Measurements from ENCODE around the gene ITGB2. TPM values are rescaled to one million over a fixed set of nuclear protein-coding genes. Genes with fewer than 3 reads are reported as not detected.

ITGB2 gene
- total RNA-seq, 1 donor from 2014 or later, result 0.15 TPM

DNA sequence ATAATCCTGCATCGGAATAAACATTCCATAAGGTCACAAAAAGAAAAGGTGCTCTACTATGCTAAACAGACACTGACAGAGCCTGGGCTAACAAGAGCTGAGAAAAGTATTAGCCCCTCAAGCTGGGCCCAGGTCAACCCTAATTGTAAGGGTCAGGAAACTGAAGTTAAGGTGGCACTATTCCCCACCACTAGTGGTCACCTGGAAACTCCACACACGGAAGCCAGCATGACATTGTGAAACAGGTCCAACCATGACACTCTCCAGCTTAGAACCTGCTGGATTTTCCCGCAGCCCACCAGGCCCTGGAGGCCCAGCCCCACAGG, 48.4 kb downstream of the ITGB2 start:
- DNase-seq (ENCODE audit: low spot score), result no peak
- Mint-ChIP-seq H3K4me3 (ENCODE audit: unreplicated experiment) (peak overlapping the region; percentile 92), H3K4me1 (ENCODE audit: low read depth) (peaks cover 65% of the 10 kb centered on the region), H3K27me3 (ENCODE audit: low read depth) (no peaks in the 10 kb centered on the region), H3K36me3 (ENCODE audit: low read depth) (peaks cover 3% of the 10 kb centered on the region), H3K27ac (ENCODE audit: unreplicated experiment) (peak overlapping the region; percentile 96), H3K9me3 (ENCODE audit: low read depth) (no peaks in the 10 kb centered on the region)
- TF ChIP-seq, protein P1, sequence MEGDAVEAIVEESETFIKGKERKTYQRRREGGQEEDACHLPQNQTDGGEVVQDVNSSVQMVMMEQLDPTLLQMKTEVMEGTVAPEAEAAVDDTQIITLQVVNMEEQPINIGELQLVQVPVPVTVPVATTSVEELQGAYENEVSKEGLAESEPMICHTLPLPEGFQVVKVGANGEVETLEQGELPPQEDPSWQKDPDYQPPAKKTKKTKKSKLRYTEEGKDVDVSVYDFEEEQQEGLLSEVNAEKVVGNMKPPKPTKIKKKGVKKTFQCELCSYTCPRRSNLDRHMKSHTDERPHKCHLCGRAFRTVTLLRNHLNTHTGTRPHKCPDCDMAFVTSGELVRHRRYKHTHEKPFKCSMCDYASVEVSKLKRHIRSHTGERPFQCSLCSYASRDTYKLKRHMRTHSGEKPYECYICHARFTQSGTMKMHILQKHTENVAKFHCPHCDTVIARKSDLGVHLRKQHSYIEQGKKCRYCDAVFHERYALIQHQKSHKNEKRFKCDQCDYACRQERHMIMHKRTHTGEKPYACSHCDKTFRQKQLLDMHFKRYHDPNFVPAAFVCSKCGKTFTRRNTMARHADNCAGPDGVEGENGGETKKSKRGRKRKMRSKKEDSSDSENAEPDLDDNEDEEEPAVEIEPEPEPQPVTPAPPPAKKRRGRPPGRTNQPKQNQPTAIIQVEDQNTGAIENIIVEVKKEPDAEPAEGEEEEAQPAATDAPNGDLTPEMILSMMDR (IDR thresholded peaks at IDR 0.05), result no peak

- H3K4me3 Mint-ChIP-seq (ENCODE audit: unreplicated experiment), result peak overlapping the region; percentile 92
- DNase-seq (ENCODE audit: low spot score), result peak; percentile 57
- no peaks in the 10 kb centered on the region for H3K9me3 Mint-ChIP-seq (ENCODE audit: low read depth)
- TF ChIP-seq, protein P1 (IDR thresholded peaks at IDR 0.05), result no peak
- H3K27ac Mint-ChIP-seq (ENCODE audit: unreplicated experiment), result peak overlapping the region; percentile 96
- H3K36me3 Mint-ChIP-seq (ENCODE audit: low read depth), result peaks cover 3% of the 10 kb centered on the region
- H3K4me1 Mint-ChIP-seq (ENCODE audit: low read depth), result peaks cover 71% of the 10 kb centered on the region
- H3K27me3 Mint-ChIP-seq (ENCODE audit: low read depth), result no peaks in the 10 kb centered on the region
These were observed 49.0 kb downstream of the ITGB2 start for GRCh38 chr21:44871576-44872269.

DNA sequence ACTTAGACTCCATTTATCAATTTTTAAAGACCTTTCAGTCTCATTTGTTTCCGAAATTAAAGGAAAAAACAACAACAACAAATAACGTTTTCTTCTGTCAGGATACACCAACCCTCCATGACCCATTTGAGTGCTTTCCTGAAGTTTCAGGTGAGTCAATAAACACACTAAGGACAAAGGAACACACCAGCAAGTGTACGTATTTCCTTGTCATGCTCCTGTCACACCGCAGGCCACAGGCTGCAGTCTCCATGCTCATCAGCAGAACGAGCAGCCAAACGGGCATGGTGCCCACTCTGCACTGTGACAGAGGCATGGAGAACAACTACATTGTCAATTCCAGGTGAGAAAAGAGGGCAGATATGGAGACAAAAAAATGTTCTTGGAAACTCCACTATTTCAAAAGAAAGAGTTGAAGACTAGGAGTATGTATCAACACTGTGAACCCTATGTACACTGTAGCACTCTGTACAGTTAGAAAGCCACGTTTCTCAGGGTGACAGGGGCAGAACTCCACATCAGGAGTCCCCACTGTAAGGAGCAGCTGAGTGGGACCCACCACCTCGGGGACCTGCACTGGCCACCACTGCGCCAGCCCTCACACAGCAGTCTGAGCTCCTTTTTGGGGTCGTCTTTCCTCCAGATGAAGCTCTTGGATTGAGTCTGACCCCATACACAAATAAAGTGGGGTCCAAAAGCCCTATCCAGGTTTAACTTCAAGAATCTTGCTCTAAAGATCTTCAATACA, 49.8 kb downstream of the ITGB2 start:
- Mint-ChIP-seq H3K4me3 (ENCODE audit: unreplicated experiment) (peak overlapping the region; percentile 92), H3K4me1 (ENCODE audit: low read depth) (peaks cover 79% of the 10 kb centered on the region), H3K36me3 (ENCODE audit: low read depth) (peaks cover 3% of the 10 kb centered on the region), H3K9me3 (ENCODE audit: low read depth) (no peaks in the 10 kb centered on the region), H3K27me3 (ENCODE audit: low read depth) (no peaks in the 10 kb centered on the region), H3K27ac (ENCODE audit: unreplicated experiment) (peak overlapping the region; percentile 96)
- DNase-seq (ENCODE audit: low spot score), result no peak
- TF ChIP-seq, protein P1 (IDR thresholded peaks at IDR 0.05), result no peak

DNA sequence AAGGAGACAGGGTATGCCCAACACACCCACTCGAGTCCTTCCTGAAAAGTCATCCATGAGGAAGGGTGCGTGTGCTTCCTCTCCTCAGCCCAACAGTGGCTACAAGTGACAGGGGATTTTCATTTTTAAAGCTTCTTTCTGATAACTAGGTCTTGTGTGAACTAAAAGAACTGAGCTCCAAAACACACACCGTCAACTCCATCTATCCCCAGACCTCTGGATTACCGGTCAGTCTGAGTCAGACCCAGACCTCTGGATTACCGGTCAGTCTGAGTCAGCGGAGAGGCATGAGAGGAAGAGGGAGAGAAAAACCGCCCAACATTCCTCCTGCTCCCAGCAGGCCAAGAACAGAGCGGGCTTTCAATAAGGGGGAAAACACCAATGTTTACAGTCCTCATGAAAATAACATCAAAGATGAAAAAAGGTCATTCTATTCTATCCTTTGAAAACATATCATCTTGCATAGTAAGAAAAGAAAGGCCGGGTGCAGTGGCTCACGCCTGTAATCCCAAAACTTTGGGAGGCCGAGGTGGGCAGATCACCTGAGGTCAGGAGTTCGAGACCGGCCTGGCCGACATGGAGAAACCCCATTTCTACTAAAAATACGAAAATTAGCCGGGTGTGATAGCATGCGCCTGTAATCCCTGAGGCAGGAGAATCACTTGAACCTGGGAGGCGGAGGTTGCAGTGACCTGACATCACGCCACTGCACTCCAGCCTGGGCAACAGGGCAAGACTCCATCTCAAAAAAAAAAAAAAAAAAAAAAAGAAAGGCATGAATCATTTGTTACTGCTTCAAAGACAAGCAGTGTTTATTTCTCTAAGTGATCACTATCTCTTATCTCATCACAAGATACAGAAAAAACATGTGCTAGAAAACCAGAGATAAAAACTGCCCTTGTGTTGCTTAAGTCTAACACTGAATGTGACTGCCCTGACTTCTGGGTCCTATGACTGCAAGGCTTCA, 50.6 kb downstream of the ITGB2 start:
- Mint-ChIP-seq H3K36me3 (ENCODE audit: low read depth) (peaks cover 6% of the 10 kb centered on the region), H3K27me3 (ENCODE audit: low read depth) (no peaks in the 10 kb centered on the region), H3K4me1 (ENCODE audit: low read depth) (peaks cover 79% of the 10 kb centered on the region), H3K9me3 (ENCODE audit: low read depth) (no peaks in the 10 kb centered on the region), H3K4me3 (ENCODE audit: unreplicated experiment) (peak overlapping the region; percentile 92), H3K27ac (ENCODE audit: unreplicated experiment) (peak overlapping the region; percentile 96)
- TF ChIP-seq, protein P1 (IDR thresholded peaks at IDR 0.05), result no peak
- DNase-seq (ENCODE audit: low spot score), result no peak

- peaks cover 13% of the 10 kb centered on the region for H3K36me3 Mint-ChIP-seq (ENCODE audit: low read depth)
- no peak for DNase-seq (ENCODE audit: low spot score)
- no peaks in the 10 kb centered on the region for H3K9me3 Mint-ChIP-seq (ENCODE audit: low read depth)
- peak overlapping the region; percentile 40 for H3K4me3 Mint-ChIP-seq (ENCODE audit: unreplicated experiment)
- TF ChIP-seq, protein P1 (IDR thresholded peaks at IDR 0.05), result no peak
- H3K27ac Mint-ChIP-seq (ENCODE audit: unreplicated experiment), result peak overlapping the region; percentile 96
- H3K4me1 Mint-ChIP-seq (ENCODE audit: low read depth), result peaks cover 72% of the 10 kb centered on the region
- no peaks in the 10 kb centered on the region for H3K27me3 Mint-ChIP-seq (ENCODE audit: low read depth)
These were observed 52.0 kb downstream of the ITGB2 start for GRCh38 chr21:44868707-44869106.

All from chondrocyte (in vitro differentiated cells).